OCI-LY1 (cell line): ENCODE measurements around the gene LRIT2.
A peak's percentile ranks its signal among the peaks of the same experiment; 100 is the strongest.

Experiments
- H2AFZ ChIP-seq: fragments of 200-600 bp; sonication (generic), shearing (Covaris generic); 2 replicates; pipeline ENCODE4 v1.6.0; 2014; ENCODE audit warnings: antibody characterized with exemption, mild to moderate bottlenecking, low read length
- H3F3A ChIP-seq: fragments of 200-600 bp; sonication (generic), shearing (Covaris generic); 2 replicates; pipeline ENCODE4 v1.6.0; 2014; ENCODE audit warnings: mild to moderate bottlenecking, antibody characterized with exemption, low read length, moderate library complexity; ENCODE audit not compliant: insufficient read depth
- H3K27ac ChIP-seq: fragments of 200-600 bp; sonication (generic); 2 replicates; pipeline ENCODE4 v1.5.1; 2014; ENCODE audit warnings: low read length, mixed run types, mild to moderate bottlenecking, low read depth; ENCODE audit not compliant: poor library complexity, severe bottlenecking
- H3K27me3 ChIP-seq: fragments of 200-600 bp; sonication (generic); 2 replicates; pipeline ENCODE4 v1.6.0; 2014; ENCODE audit warnings: antibody characterized with exemption, mild to moderate bottlenecking, low read length, moderate library complexity; ENCODE audit not compliant: insufficient read depth
- H3K36me3 ChIP-seq: fragments of 200-600 bp; sonication (generic); 2 replicates; pipeline ENCODE4 v1.6.1; 2014; ENCODE audit warnings: mild to moderate bottlenecking, antibody characterized with exemption, low read length, moderate library complexity, mixed read lengths; ENCODE audit not compliant: insufficient read depth
- H3K4me1 ChIP-seq: fragments of 200-600 bp; sonication (generic); 2 replicates; pipeline ENCODE4 v1.5.1; 2014; ENCODE audit warnings: mild to moderate bottlenecking, low read length, moderate library complexity; ENCODE audit not compliant: insufficient read depth, severe bottlenecking
- H3K4me2 ChIP-seq: fragments of 200-600 bp; sonication (generic), shearing (Covaris generic); 2 replicates; pipeline ENCODE4 v1.6.1; 2014; ENCODE audit warnings: low read length
- H3K4me3 ChIP-seq: fragments of 200-600 bp; sonication (generic); 2 replicates; pipeline ENCODE4 v1.5.1; 2014; ENCODE audit warnings: low read length, low read depth, mild to moderate bottlenecking, mixed read lengths; ENCODE audit not compliant: poor library complexity, severe bottlenecking
- H3K79me2 ChIP-seq: fragments of 200-600 bp; shearing (Covaris generic); 2 replicates; pipeline ENCODE4 v1.6.1; 2016; ENCODE audit warnings: mixed run types, low read length, mixed read lengths; ENCODE audit not compliant: insufficient read depth
- H3K9ac ChIP-seq: fragments of 200-600 bp; sonication (generic), shearing (Covaris generic); 2 replicates; pipeline ENCODE4 v1.6.1; 2014; ENCODE audit warnings: mild to moderate bottlenecking, low read length, mixed read lengths
- H3K9me2 ChIP-seq: fragments of 200-600 bp; sonication (generic), shearing (Covaris generic); 2 replicates; pipeline ENCODE4 v1.6.1; 2014; ENCODE audit warnings: low read depth, mild to moderate bottlenecking, low read length, mixed read lengths
- H3K9me3 ChIP-seq: fragments of 200-600 bp; shearing (Covaris generic); 2 replicates; pipeline ENCODE4 v1.6.1; 2014; ENCODE audit warnings: low read length, mixed read lengths
- H4K20me1 ChIP-seq: fragments of 200-600 bp; sonication (generic), shearing (Covaris generic); 2 replicates; pipeline ENCODE4 v1.6.0; 2016; ENCODE audit warnings: mild to moderate bottlenecking, low read length; ENCODE audit not compliant: insufficient read depth
- EZH2 ChIP-seq: fragments of 200-600 bp; sonication (generic), shearing (Covaris generic); IDR thresholded peaks from 2 replicates; pipeline ENCODE4 v1.8.0; 2017; ENCODE audit warnings: borderline replicate concordance, mixed run types, mild to moderate bottlenecking, antibody characterized with exemption, low read length, moderate library complexity, mixed read lengths
- TF ChIP-seq, protein P1 (sequence below): fragments of 200-600 bp; sonication (generic), shearing (Covaris generic); IDR thresholded peaks from 2 replicates; pipeline ENCODE4 v1.5.1; 2017; ENCODE audit warnings: mild to moderate bottlenecking, antibody characterized with exemption, low read length, moderate library complexity, mixed read lengths

The LRIT2 gene

DNA sequence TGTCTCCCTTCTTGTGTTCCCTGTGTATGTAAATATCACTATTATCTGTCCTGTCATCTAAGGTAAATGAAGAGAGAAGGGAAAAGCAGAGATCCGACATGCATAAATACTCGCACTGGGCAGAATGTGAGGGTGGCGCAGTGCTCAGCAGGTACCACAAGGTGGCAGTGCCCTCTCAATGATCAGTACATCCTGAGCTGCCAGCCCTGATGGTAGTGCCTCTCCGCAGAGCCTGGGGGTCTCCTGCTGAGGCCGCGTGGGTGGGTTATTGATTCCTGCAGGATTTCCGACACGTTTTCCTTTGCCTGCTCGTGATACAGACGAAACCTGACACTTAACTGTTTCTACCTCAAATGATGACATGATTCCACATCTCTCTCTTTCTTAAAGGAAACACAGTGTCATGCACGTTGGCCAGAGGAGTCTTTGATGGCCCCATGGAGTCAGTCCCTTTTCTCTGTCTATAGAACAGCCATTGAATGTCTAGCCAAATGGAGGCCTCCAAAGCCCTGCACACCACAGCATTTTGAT, 39.3 kb upstream of the LRIT2 start:
- no peaks in the 10 kb centered on the region for H3K9me3 ChIP-seq
- no peak overlapping the region for H3K9ac ChIP-seq
- no peak overlapping the region for H3K4me2 ChIP-seq
- H3K4me3 ChIP-seq = no peak overlapping the region
- no peak overlapping the region for H3K27ac ChIP-seq
- no peaks in the 10 kb centered on the region for H3K36me3 ChIP-seq
- H2AFZ ChIP-seq = no peak overlapping the region
- H3K9me2 ChIP-seq = no peaks in the 10 kb centered on the region
- no peaks in the 10 kb centered on the region for H3K79me2 ChIP-seq
- TF ChIP-seq EZH2 = no peak
- TF ChIP-seq, protein P1, sequence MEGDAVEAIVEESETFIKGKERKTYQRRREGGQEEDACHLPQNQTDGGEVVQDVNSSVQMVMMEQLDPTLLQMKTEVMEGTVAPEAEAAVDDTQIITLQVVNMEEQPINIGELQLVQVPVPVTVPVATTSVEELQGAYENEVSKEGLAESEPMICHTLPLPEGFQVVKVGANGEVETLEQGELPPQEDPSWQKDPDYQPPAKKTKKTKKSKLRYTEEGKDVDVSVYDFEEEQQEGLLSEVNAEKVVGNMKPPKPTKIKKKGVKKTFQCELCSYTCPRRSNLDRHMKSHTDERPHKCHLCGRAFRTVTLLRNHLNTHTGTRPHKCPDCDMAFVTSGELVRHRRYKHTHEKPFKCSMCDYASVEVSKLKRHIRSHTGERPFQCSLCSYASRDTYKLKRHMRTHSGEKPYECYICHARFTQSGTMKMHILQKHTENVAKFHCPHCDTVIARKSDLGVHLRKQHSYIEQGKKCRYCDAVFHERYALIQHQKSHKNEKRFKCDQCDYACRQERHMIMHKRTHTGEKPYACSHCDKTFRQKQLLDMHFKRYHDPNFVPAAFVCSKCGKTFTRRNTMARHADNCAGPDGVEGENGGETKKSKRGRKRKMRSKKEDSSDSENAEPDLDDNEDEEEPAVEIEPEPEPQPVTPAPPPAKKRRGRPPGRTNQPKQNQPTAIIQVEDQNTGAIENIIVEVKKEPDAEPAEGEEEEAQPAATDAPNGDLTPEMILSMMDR = peak; percentile 93
- H3F3A ChIP-seq = no peaks in the 10 kb centered on the region
- H3K27me3 ChIP-seq = no peaks in the 10 kb centered on the region
- no peaks in the 10 kb centered on the region for H4K20me1 ChIP-seq
- no peaks in the 10 kb centered on the region for H3K4me1 ChIP-seq

DNA sequence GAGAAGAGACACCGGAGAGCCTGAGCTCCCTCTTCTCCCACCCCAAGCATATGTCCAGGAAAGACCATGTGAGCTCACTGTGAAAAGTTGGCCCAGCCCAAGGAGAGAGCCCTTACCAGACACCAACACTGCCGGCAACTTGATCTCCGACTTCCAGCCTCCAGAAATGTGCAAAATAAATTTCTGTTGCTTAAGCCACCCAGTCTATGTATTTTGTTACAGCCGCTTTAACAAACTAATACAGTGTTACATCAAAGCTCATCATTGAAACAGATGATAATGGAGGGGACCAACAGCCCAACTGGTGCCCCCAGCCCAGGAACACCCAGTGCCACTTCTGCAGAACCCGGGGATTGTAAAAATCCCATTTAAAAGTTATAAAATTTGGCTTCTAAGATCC, 38.4 kb upstream of the LRIT2 start:
- no peaks in the 10 kb centered on the region for H3K27me3 ChIP-seq
- H3K9me3 ChIP-seq = no peaks in the 10 kb centered on the region
- H3K4me2 ChIP-seq = no peak overlapping the region
- H3K27ac ChIP-seq = no peak overlapping the region
- H3K4me1 ChIP-seq = no peaks in the 10 kb centered on the region
- no peak overlapping the region for H3K4me3 ChIP-seq
- H3K79me2 ChIP-seq = no peaks in the 10 kb centered on the region
- no peak overlapping the region for H2AFZ ChIP-seq
- H3K36me3 ChIP-seq = no peaks in the 10 kb centered on the region
- TF ChIP-seq EZH2 = no peak
- TF ChIP-seq, protein P1 = no peak
- H3F3A ChIP-seq = no peaks in the 10 kb centered on the region
- H3K9ac ChIP-seq = no peak overlapping the region
- H3K9me2 ChIP-seq = no peaks in the 10 kb centered on the region
- no peaks in the 10 kb centered on the region for H4K20me1 ChIP-seq

DNA sequence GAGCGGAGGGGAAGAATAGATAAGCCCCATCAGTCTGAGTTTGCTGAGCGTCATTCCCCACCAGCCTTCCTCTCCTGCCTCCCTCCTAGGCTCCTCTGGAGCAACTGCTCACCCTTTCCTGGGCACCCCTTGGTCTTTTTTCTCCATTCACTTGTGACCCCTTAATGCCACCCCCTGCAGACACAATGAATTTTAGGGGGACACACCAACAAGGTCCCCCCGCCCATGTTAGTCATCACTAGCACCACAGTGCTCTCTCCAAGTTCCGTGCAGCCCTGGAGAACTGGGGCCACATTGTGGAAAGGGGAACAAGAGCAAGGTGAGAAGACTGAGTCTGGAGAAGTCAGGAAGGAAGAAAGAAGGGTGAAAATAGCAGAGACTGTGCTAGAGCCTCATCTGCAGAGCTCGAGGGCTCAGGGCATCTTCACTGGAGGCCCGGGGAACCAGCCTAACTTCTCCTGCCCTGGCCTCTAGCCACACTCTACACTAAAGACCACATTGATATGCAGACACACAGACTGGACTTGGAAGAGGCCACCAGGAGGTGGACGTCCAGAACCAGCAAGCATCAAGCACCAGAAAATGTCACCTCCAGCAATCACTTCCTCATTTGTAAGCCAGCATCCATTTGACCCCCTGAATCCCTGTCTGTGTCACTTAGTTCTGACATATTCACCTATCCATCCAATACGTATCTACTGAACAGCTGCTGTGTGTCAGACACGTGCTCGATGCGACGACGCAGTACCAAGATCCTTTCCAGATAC, 37.0 kb upstream of the LRIT2 start:
- Histone ChIP-seq H3K4me2 (no peak overlapping the region), H3K4me3 (no peak overlapping the region), H3F3A (no peaks in the 10 kb centered on the region), H3K79me2 (no peaks in the 10 kb centered on the region), H3K9ac (no peak overlapping the region), H2AFZ (no peak overlapping the region), H3K27me3 (no peaks in the 10 kb centered on the region), H3K9me3 (no peaks in the 10 kb centered on the region), H3K9me2 (no peaks in the 10 kb centered on the region), H4K20me1 (no peaks in the 10 kb centered on the region), H3K4me1 (no peaks in the 10 kb centered on the region), H3K36me3 (no peaks in the 10 kb centered on the region), H3K27ac (no peak overlapping the region)
- TF ChIP-seq, protein P1 = no peak
- TF ChIP-seq EZH2 = no peak
